Prostate gland (tissue), 2 donors: Measurements from ENCODE around the gene APLF.

Experiments
- POLR2A ChIP-seq: fragments of 450-650 bp; IDR thresholded peaks from one replicate; pipeline ENCODE4 v1.6.1; 2016; ENCODE audit warnings: antibody characterized with exemption, mild to moderate bottlenecking
- POLR2AphosphoS5 ChIP-seq: sonication (generic); formaldehyde crosslinking; IDR thresholded peaks from one replicate; pipeline ENCODE4 v1.6.1; 2017; ENCODE audit warnings: antibody characterized with exemption
- TF ChIP-seq, protein P1 (sequence below), 4 experiments: fragments of 200-600 bp in 2 of 4; fragments of 450-650 bp in 2 of 4; sonication (generic) in 2 of 4; IDR thresholded peaks; 1 replicate in 3 of 4; 2 replicates in 1 of 4; pipeline ENCODE4 v1.5.1; 2016 to 2019; ENCODE audit warnings: antibody characterized with exemption in 4 of 4, mild to moderate bottlenecking in 2 of 4, moderate library complexity in 2 of 4

- TF ChIP-seq POLR2A (no peak), POLR2AphosphoS5 (no peak)
- TF ChIP-seq, protein P1, sequence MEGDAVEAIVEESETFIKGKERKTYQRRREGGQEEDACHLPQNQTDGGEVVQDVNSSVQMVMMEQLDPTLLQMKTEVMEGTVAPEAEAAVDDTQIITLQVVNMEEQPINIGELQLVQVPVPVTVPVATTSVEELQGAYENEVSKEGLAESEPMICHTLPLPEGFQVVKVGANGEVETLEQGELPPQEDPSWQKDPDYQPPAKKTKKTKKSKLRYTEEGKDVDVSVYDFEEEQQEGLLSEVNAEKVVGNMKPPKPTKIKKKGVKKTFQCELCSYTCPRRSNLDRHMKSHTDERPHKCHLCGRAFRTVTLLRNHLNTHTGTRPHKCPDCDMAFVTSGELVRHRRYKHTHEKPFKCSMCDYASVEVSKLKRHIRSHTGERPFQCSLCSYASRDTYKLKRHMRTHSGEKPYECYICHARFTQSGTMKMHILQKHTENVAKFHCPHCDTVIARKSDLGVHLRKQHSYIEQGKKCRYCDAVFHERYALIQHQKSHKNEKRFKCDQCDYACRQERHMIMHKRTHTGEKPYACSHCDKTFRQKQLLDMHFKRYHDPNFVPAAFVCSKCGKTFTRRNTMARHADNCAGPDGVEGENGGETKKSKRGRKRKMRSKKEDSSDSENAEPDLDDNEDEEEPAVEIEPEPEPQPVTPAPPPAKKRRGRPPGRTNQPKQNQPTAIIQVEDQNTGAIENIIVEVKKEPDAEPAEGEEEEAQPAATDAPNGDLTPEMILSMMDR (IDR thresholded peaks at IDR 0.05) = no peak
Measured at GRCh38 chr2:68458981-68459380, 8.4 kb upstream of the APLF start.
